HepG2 (cell line): Measurements from ENCODE around the gene GGACT. TPM values are rescaled to one million over a fixed set of nuclear protein-coding genes. Genes with fewer than 3 reads are reported as not detected.

Experiments
- ATAC-seq: fragments of 200-7000 bp; cut with Tn5 transposase; 3 replicates; pipeline ENCODE4 v1.9.1; 2020; ENCODE audit warnings: mild to moderate bottlenecking, moderate library complexity
- BruUV-seq: library from RNA; stranded (reverse); fragments of 400-500 nt; replicated peaks from 2 replicates; lab custom pipeline; 2021; lab: Mats Ljungman, UMichigan
- CTCF ChIA-PET: fragments of 300-600 bp; formaldehyde crosslinking; extraction: SDS; loops from one replicate; lab custom pipeline; 2021; ENCODE audit warnings: low total read pairs, inconsistent platforms, low intra/inter-chr PET ratio; lab: Yijun Ruan, JAX
- POLR2A ChIA-PET: fragments of 350-600 bp; sonication (Branson Sonifier 250); formaldehyde crosslinking; loops from one replicate; lab custom pipeline; 2020; ENCODE audit warnings: antibody characterized with exemption, inconsistent platforms; lab: Yijun Ruan, JAX
- DNase-seq: peaks from one replicate; pipeline ENCODE4 v3.0.0-alpha.2; 2015; ENCODE audit warnings: low spot score
- FAIRE-seq: peaks from 3 replicates; lab custom pipeline; 2011; peaks lifted over from hg19 to GRCh38; lab: Jason Lieb, UNC
- H2AFZ ChIP-seq: one replicate; pipeline ENCODE4 v1.6.1; 2011; ENCODE audit warnings: low read length, inconsistent platforms
- H3K27ac ChIP-seq: fragments of 300-600 bp; 3 replicates; pipeline ENCODE4 v1.8.0; 2011; ENCODE audit warnings: mixed run types, mild to moderate bottlenecking, mixed read lengths, low read length, inconsistent platforms; ENCODE audit not compliant: insufficient read depth; ENCODE audit errors: extremely low read length
- H3K27me3 ChIP-seq, 2 experiments: fragments of 200-600 bp in 1 of 2; 2 replicates in 1 of 2; 3 replicates in 1 of 2; pipeline versions ENCODE4 v1.6.0 to v1.8.0; 2011; ENCODE audit warnings: low read length in 2 of 2, mild to moderate bottlenecking in 2 of 2, moderate library complexity in 2 of 2, inconsistent platforms in 1 of 2; ENCODE audit not compliant: insufficient read depth in 2 of 2, control insufficient read depth in 1 of 2
- H3K36me3 ChIP-seq, 2 experiments: fragments of 200-600 bp in 1 of 2; replicated peaks in 1 of 2; 2 replicates in 1 of 2; 3 replicates in 1 of 2; pipeline versions ENCODE4 v1.5.1 to v1.8.0; 2011; ENCODE audit warnings: low read length in 2 of 2, inconsistent platforms in 1 of 2; ENCODE audit not compliant: insufficient read depth in 2 of 2, control insufficient read depth in 1 of 2
- H3K4me1 ChIP-seq: 2 replicates; pipeline ENCODE4 v1.5.1; 2012; ENCODE audit warnings: low read length, inconsistent platforms; ENCODE audit not compliant: insufficient read depth
- H3K4me2 ChIP-seq: 2 replicates; pipeline ENCODE4 v1.6.0; 2011; ENCODE audit warnings: low read depth, low read length, inconsistent platforms
- H3K4me3 ChIP-seq, 3 experiments: fragments of 200-600 bp in 1 of 3; sonication (generic), shearing (Covaris generic) in 1 of 3; replicated peaks in 1 of 3; 2 replicates each; pipeline ENCODE4 v1.5.1; 2011 to 2016; ENCODE audit warnings: low read length in 3 of 3, inconsistent platforms in 2 of 3, low read depth in 2 of 3, mild to moderate bottlenecking in 2 of 3, control low read depth in 1 of 3, mixed read lengths in 1 of 3; ENCODE audit not compliant: insufficient read depth in 1 of 3
- H3K79me2 ChIP-seq: one replicate; pipeline ENCODE4 v1.6.1; 2011; ENCODE audit warnings: low read length, inconsistent platforms; ENCODE audit not compliant: insufficient read depth
- H3K9ac ChIP-seq: 2 replicates; pipeline ENCODE4 v1.6.0; 2011; ENCODE audit warnings: mild to moderate bottlenecking, low read depth, low read length, inconsistent platforms; ENCODE audit not compliant: insufficient read depth
- H3K9me3 ChIP-seq: 2 replicates; pipeline ENCODE4 v1.5.1; 2012; ENCODE audit warnings: mild to moderate bottlenecking, low read length
- H4K20me1 ChIP-seq: 2 replicates; pipeline ENCODE4 v1.6.0; 2011; ENCODE audit warnings: inconsistent platforms, mild to moderate bottlenecking, low read length, moderate library complexity; ENCODE audit not compliant: insufficient read depth
- ATRX ChIP-seq: sonication (generic); formaldehyde crosslinking; IDR thresholded peaks from 2 replicates; pipeline ENCODE4 v1.4.0; 2020; ENCODE audit warnings: missing genetic modification reagents, borderline replicate concordance
- PAF1 ChIP-seq: IDR thresholded peaks from 2 replicates; pipeline ENCODE4 v1.6.1; 2016; ENCODE audit warnings: missing genetic modification reagents, missing compliant biosample characterization
- REXO4 ChIP-seq: sonication (generic); formaldehyde crosslinking; IDR thresholded peaks from 2 replicates; pipeline ENCODE4 v1.8.0; 2022; ENCODE audit warnings: missing genetic modification reagents, mild to moderate bottlenecking, borderline replicate concordance
- ZNF20 ChIP-seq: sonication (generic); formaldehyde crosslinking; IDR thresholded peaks from 2 replicates; pipeline ENCODE4 v1.4.0; 2020; ENCODE audit warnings: mild to moderate bottlenecking, moderate library complexity, missing genetic modification reagents
- ZNF263 ChIP-seq: sonication (generic); formaldehyde crosslinking; IDR thresholded peaks from 2 replicates; pipeline ENCODE4 v1.4.0; 2020; ENCODE audit warnings: missing genetic modification reagents
- ZNF335 ChIP-seq: sonication (generic); formaldehyde crosslinking; IDR thresholded peaks from 2 replicates; pipeline ENCODE4 v1.4.0; 2020; ENCODE audit warnings: missing genetic modification reagents
- ZNF7 ChIP-seq: IDR thresholded peaks from 2 replicates; pipeline ENCODE4 v1.6.1; 2016; ENCODE audit warnings: missing biosample characterization, missing genetic modification reagents
- WGBS: methylation state at CpG from one replicate; pipeline ENCODE4 v1.1.6; 2017; ENCODE audit warnings: low lambda C conversion rate; 5-methylcytosine and 5-hydroxymethylcytosine counted together
- in situ Hi-C: cut with HindIII; loops from 2 replicates; pipeline ENCODE4 v1.10.0; 2017; ENCODE audit warnings: low pct_unique_long_range_greater_than_20kb; ENCODE audit not compliant: extremely low pct_ligation_motif_present
- intact Hi-C: fragments of 100-400 bp; cut with micrococcal nuclease; formaldehyde crosslinking; loops from one replicate; pipeline ENCODE4 v1.10.0; 2022; ENCODE audit not compliant: unreplicated experiment
- polyA plus RNA-seq, 8 experiments: library from polyadenylated mRNA; depleted of rRNA in 3 of 8; stranded (reverse) in 7 of 8; unstranded in 1 of 8; fragments of >200 nt; fragmentation: Illumina TruSeq in 4 of 8; extraction: Trizol in 4 of 8; gene quantifications; 2 replicates each; pipeline versions ENCODE4 v1.2.1 to v1.2.3, GENCODE V29; 2011 to 2016; ENCODE audit warnings: low read depth in 4 of 8, missing spikeins in 1 of 8, mixed read lengths in 1 of 8; ENCODE audit not compliant: insufficient read depth in 1 of 8
- total RNA-seq, 5 experiments: library from RNA; depleted of rRNA; stranded (reverse); fragments of >200 nt; fragmentation: Illumina TruSeq; extraction: Trizol; gene quantifications; 2 replicates each; pipeline ENCODE4 v1.2.3, GENCODE V29; 2016; ENCODE audit warnings: low read depth in 1 of 5
- TF ChIP-seq, protein P1 (sequence below): sonication (generic); formaldehyde crosslinking; IDR thresholded peaks from 2 replicates; pipeline ENCODE4 v1.4.0; 2020; ENCODE audit warnings: low read depth, mild to moderate bottlenecking, missing genetic modification reagents
- TF ChIP-seq, protein P2 (sequence below): sonication (generic); formaldehyde crosslinking; IDR thresholded peaks from 2 replicates; pipeline ENCODE4 v1.4.0; 2020; ENCODE audit warnings: missing genetic modification reagents, borderline replicate concordance

Gene GGACT
- total and polyA plus RNA-seq, 2 of the 13 experiments (the other 11 are each of a cell fraction or from before 2014, with no cell fraction given) = 1.7 to 1.9 TPM

DNA sequence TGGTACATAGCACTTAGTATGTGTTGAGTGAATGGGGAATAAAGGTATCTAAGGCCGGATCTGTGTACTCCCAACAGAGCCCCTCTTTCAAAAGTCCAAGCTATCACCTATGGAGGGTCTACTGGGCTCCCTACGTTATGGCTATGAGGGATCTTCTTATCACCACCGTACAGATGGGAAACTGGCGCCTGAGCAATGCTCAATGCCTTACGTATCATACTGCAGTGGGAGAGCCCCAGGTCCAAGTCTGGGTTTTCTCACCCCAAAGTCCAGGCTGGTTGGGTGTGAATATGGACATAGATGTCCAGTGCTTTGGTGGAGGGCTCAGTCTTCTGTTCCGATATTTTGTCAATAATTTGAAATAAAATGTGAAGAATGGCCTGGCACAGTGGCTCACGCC lies 13.1 kb upstream of the GGACT start:
- CTCF ChIA-PET = no interaction called here
- ATAC-seq (no peak), DNase-seq (no peak), FAIRE-seq (no peak)
- no TSS peak for BruUV-seq
- H3K9me3 ChIP-seq = no peaks in the 10 kb centered on the region
- no peak overlapping the region for H3K27ac ChIP-seq
- H3K27me3 ChIP-seq = no peaks in the 10 kb centered on the region
- H2AFZ ChIP-seq = no peak overlapping the region
- H3K4me1 ChIP-seq = no peaks in the 10 kb centered on the region
- H3K9ac ChIP-seq = no peak overlapping the region
- peaks cover 3% of the 10 kb centered on the region in 2 experiments; a peak in 3 of 5 replicates for H3K36me3 ChIP-seq
- H3K79me2 ChIP-seq = no peaks in the 10 kb centered on the region
- TF ChIP-seq PAF1 (no peak), ZNF20 (CRISPR knock-in tag) (no peak), ZNF7 (CRISPR knock-in tag) (no peak), ZNF335 (CRISPR knock-in tag) (no peak), ZNF263 (CRISPR knock-in tag) (no peak), ATRX (CRISPR knock-in tag) (no peak), REXO4 (no peak)
- TF ChIP-seq, protein P1, sequence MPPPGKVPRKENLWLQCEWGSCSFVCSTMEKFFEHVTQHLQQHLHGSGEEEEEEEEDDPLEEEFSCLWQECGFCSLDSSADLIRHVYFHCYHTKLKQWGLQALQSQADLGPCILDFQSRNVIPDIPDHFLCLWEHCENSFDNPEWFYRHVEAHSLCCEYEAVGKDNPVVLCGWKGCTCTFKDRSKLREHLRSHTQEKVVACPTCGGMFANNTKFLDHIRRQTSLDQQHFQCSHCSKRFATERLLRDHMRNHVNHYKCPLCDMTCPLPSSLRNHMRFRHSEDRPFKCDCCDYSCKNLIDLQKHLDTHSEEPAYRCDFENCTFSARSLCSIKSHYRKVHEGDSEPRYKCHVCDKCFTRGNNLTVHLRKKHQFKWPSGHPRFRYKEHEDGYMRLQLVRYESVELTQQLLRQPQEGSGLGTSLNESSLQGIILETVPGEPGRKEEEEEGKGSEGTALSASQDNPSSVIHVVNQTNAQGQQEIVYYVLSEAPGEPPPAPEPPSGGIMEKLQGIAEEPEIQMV = no peak
- TF ChIP-seq, protein P2, sequence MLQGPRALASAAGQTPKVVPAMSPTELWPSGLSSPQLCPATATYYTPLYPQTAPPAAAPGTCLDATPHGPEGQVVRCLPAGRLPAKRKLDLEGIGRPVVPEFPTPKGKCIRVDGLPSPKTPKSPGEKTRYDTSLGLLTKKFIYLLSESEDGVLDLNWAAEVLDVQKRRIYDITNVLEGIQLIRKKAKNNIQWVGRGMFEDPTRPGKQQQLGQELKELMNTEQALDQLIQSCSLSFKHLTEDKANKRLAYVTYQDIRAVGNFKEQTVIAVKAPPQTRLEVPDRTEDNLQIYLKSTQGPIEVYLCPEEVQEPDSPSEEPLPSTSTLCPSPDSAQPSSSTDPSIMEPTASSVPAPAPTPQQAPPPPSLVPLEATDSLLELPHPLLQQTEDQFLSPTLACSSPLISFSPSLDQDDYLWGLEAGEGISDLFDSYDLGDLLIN (CRISPR knock-in tag) = no peak
- intact Hi-C loops = no loop called here
- no peak overlapping the region for H3K4me2 ChIP-seq
- H3K4me3 ChIP-seq = no peak overlapping the region
- in situ Hi-C loops = no loop called here
- WGBS = 93% methylated on average over 7 of the region's 7 CpGs
- POLR2A ChIA-PET = no interaction called here
- no peaks in the 10 kb centered on the region for H4K20me1 ChIP-seq
